Uterus (tissue), 4 donors: ENCODE data around the gene BCKDK. TPM values are rescaled to one million over a fixed set of nuclear protein-coding genes. Genes with fewer than 3 reads are reported as not detected.
A peak's percentile ranks its signal among the peaks of the same experiment; 100 is the strongest.

Experiments
- DNase-seq, 2 donors: peaks; one replicate each; pipeline ENCODE4 v3.0.0-alpha.2; 2019 to 2020
- H3K27ac ChIP-seq, 2 donors: fragments of 200-600 bp; sonication (generic); 1 replicate in 1 of 2; 2 replicates in 1 of 2; pipeline ENCODE4 v1.5.1; 2016 to 2018
- H3K27me3 ChIP-seq, 2 donors: fragments of 200-600 bp; sonication (generic); one replicate each; pipeline ENCODE4 v1.5.1; 2018 to 2019; ENCODE audit warnings: control low read depth in 1 of 2
- H3K36me3 ChIP-seq, 2 donors: fragments of 200-600 bp; sonication (generic); one replicate each; pipeline ENCODE4 v1.5.1; 2019; ENCODE audit warnings: control low read depth in 1 of 2
- H3K4me1 ChIP-seq, 2 donors: fragments of 200-600 bp; sonication (generic); one replicate each; pipeline ENCODE4 v1.5.1; 2018 to 2019; ENCODE audit warnings: control low read depth in 1 of 2
- H3K4me3 ChIP-seq, 2 donors: fragments of 200-600 bp; sonication (generic); 1 replicate in 1 of 2; 2 replicates in 1 of 2; pipeline ENCODE4 v1.5.1; 2018 to 2019; ENCODE audit warnings: mild to moderate bottlenecking in 1 of 2
- H3K9me3 ChIP-seq, 2 donors: fragments of 200-600 bp; sonication (generic); one replicate each; pipeline ENCODE4 v1.5.1; 2019; ENCODE audit warnings: control low read depth in 1 of 2
- POLR2A ChIP-seq, 2 donors: fragments of 450-650 bp; IDR thresholded peaks; one replicate each; pipeline ENCODE4 v1.6.1; 2016; ENCODE audit warnings: antibody characterized with exemption in 2 of 2, mild to moderate bottlenecking in 1 of 2, moderate library complexity in 1 of 2
- intact Hi-C: fragments of 100-400 bp; cut with DNase I; formaldehyde crosslinking; loops from one replicate; pipeline ENCODE4 v1.15.1; 2023; ENCODE audit warnings: low total_unique reads
- total RNA-seq, 4 donors: library from RNA; depleted of rRNA in 3 of 4; stranded (reverse); fragments of >200 nt in 3 of 4; gene quantifications; one replicate each; pipeline versions ENCODE4 v1.1.0 to v1.2.4, GENCODE V29; 2014 to 2023
- TF ChIP-seq, protein P1 (sequence below), 4 experiments: fragments of 200-600 bp in 2 of 4; fragments of 450-650 bp in 2 of 4; sonication (generic) in 2 of 4; IDR thresholded peaks; one replicate each; pipeline ENCODE4 v1.5.1; 2016 to 2019; ENCODE audit warnings: antibody characterized with exemption in 4 of 4, mild to moderate bottlenecking in 2 of 4, moderate library complexity in 1 of 4
- donor health status: DM: yes; HTN: yes; CAD: no.

The BCKDK gene
- 10 to 100 TPM; 15.3 to 32.1 (median 21.9) TPM for total RNA-seq

DNA sequence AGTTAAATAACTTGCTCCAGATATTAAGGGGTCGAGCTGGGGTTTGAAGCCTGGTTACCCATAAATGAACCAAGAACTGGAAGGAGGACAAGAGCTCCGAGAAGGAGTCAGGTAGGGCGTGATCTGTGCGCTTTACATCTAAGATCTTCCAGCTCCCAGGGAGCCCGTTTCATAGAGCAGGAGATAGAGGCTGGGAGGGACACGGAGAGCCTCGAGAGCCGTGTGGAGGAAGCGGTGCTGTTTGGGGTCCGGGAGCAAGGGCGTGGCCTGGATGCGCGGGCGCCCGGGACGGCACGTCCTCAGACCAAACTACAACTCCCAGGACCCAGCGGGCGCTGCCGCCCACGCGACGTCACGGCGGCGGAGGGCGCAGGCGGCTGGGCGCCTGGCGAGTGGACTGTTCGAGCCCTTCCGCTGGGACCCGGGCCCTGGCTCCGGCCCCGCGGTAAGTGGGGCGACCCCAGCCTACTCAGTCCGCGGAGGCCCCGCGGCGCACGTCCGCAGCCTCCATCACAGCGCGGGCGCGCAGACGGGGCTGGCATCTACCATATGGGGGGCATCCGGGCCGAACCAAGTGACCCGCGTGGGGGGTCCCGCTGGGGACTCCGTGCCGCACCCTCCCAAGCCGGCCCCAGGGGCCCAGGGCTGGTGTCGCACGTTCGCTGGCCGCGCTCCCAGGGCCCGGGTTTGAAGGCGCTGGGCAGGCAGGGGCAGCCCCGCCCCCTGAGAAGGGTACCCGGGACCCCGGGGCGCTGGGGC, at the start of gene BCKDK:
Gene BCKDK, plus strand, starts transcription at position 352 of the 759 bp plus-strand sequence. CDS start 838 bp downstream, outside the sequence.
- DNase-seq = peak; percentile 63 to 76
- H3K36me3 ChIP-seq = no peaks in the 10 kb centered on the region
- peaks cover 0 to 6% of the 10 kb centered on the region in 2 donors for H3K4me1 ChIP-seq
- TF ChIP-seq, protein P1, sequence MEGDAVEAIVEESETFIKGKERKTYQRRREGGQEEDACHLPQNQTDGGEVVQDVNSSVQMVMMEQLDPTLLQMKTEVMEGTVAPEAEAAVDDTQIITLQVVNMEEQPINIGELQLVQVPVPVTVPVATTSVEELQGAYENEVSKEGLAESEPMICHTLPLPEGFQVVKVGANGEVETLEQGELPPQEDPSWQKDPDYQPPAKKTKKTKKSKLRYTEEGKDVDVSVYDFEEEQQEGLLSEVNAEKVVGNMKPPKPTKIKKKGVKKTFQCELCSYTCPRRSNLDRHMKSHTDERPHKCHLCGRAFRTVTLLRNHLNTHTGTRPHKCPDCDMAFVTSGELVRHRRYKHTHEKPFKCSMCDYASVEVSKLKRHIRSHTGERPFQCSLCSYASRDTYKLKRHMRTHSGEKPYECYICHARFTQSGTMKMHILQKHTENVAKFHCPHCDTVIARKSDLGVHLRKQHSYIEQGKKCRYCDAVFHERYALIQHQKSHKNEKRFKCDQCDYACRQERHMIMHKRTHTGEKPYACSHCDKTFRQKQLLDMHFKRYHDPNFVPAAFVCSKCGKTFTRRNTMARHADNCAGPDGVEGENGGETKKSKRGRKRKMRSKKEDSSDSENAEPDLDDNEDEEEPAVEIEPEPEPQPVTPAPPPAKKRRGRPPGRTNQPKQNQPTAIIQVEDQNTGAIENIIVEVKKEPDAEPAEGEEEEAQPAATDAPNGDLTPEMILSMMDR (IDR thresholded peaks at IDR 0.05) = no peak
- TF ChIP-seq POLR2A (IDR thresholded peaks at IDR 0.05) = peak; percentile 20 to 69
- no peaks in the 10 kb centered on the region for H3K27me3 ChIP-seq
- H3K27ac ChIP-seq = peak within 1 kb of the TSS; percentile 82 to 86
- intact Hi-C loops = no loop called here
- no peaks in the 10 kb centered on the region for H3K9me3 ChIP-seq
- H3K4me3 ChIP-seq = peak within 1 kb of the TSS; percentile 63 to 82

DNA sequence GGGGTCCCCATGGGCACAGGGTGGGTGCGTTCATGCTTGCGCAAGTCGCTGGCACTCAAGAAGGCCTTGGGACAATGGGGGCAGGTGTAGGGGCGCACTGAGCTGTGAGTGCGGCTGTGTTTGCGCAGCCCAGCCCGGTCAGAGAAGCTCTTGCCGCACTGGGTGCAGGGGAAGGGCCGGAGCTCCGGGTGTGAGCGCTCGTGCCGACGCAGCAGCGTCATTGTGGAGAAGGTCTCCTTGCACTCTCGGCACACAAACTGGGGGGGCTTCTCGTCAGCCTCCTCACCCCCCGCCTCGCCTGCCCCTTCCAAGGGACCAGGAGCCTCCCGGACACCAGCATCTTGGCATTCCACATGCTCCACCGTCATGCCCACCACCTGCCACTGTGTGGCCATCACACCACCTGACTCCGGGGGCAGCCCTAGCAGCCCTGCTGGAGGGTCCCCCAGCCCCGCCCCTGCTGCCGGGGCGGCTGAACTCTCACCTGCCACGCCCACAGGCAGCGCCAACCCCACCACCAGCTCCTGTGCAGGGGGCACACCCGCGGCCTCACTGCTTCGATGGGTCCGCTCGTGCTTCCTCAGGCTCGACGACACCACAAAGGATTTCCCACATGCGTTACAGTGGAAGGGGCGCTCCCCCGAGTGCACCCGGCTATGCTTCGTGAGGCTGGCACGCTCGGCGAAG, 46.9 kb upstream of the BCKDK start:
- Histone ChIP-seq H3K4me3 (no peak overlapping the region), H3K4me1 (no peaks in the 10 kb centered on the region), H3K9me3 (no peaks in the 10 kb centered on the region), H3K27me3 (no peaks in the 10 kb centered on the region), H3K36me3 (no peaks in the 10 kb centered on the region), H3K27ac (no peak overlapping the region)
- no peak for DNase-seq
- TF ChIP-seq, protein P1 (IDR thresholded peaks at IDR 0.05) = no peak
- no peak for TF ChIP-seq POLR2A (IDR thresholded peaks at IDR 0.05)
- intact Hi-C loops = no loop called here

DNA sequence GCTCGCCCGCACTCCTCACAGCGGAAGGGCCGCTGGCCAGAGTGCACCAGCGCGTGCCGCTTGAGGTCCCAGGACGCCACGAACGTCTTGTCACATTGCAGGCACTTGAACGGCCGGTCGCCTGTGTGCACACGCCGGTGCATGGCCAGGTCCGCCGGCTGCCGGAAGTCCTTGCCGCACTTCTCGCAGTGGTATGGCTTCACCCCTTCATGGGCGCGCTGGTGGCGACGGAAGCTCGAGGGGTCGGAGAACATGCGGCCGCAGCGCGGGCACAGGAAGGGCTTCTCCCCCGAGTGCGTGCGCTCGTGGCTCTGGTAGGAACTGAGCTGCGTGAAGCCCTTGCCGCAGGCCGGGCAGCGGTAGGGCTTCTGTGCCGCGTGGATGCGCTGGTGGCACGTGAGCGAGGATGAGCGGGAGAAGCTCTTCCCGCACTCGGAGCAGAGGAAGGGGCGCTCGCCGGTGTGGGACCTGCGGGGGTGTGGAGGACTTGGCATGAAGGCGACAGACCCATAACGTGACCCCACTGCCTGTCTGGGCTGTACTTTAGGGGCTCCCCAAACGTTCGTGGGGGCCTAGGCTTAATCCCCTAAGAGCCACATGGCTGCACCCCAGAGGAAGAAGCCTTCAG, 46.3 kb upstream of the BCKDK start:
- no peak for DNase-seq
- Histone ChIP-seq H3K36me3 (no peaks in the 10 kb centered on the region), H3K27ac (no peak overlapping the region), H3K9me3 (no peaks in the 10 kb centered on the region), H3K27me3 (no peaks in the 10 kb centered on the region), H3K4me3 (no peak overlapping the region), H3K4me1 (no peaks in the 10 kb centered on the region)
- intact Hi-C loops = no loop called here
- no peak for TF ChIP-seq POLR2A (IDR thresholded peaks at IDR 0.05)
- TF ChIP-seq, protein P1 (IDR thresholded peaks at IDR 0.05) = no peak

DNA sequence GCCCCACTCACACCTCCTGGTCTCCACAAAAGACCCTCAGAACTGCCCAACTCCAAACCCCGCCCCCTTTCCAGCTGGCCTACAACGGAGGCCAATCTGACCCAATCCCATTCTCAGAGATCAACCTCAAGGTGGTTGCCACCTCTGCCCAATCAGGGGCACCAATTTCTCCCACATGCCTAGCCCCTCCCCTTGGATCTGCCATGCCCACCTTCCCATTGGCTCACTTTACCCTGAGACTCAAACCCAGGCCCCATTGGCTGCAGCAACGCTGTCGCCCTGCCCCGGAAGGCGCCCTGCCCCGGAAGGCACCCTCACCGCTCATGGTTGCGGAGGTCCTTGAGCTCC, 44.7 kb upstream of the BCKDK start:
- H3K4me1 ChIP-seq = no peaks in the 10 kb centered on the region
- no peak for DNase-seq
- intact Hi-C loops = no loop called here
- H3K4me3 ChIP-seq = no peak overlapping the region
- no peak for TF ChIP-seq POLR2A (IDR thresholded peaks at IDR 0.05)
- TF ChIP-seq, protein P1 (IDR thresholded peaks at IDR 0.05) = no peak
- no peaks in the 10 kb centered on the region for H3K36me3 ChIP-seq
- H3K27ac ChIP-seq = no peak overlapping the region
- no peaks in the 10 kb centered on the region for H3K27me3 ChIP-seq
- no peaks in the 10 kb centered on the region for H3K9me3 ChIP-seq
